ENCODE data around the gene PRRG3.

PRRG3 gene

GRCh38 chrX:151736685-151737084, 41.4 kb downstream of the PRRG3 start:
- Histone ChIP-seq H3K36me3 (no peaks in the 10 kb centered on the region), H3K9me3 (no peaks in the 10 kb centered on the region), H3K4me1 (no peaks in the 10 kb centered on the region), H3K4me3 (no peak overlapping the region), H3K27me3 (no peaks in the 10 kb centered on the region), H3K27ac (no peak overlapping the region)
- no peak for TF ChIP-seq CTCF (IDR thresholded peaks at IDR 0.05)
- no peak for DNase-seq
- intact Hi-C loops (cut with DNase I; ENCODE audit: low total_unique reads): no loop called here

GRCh38 chrX:151737494-151737893, 42.2 kb downstream of the PRRG3 start:
- no peak overlapping the region for H3K4me3 ChIP-seq
- H3K36me3 ChIP-seq: no peaks in the 10 kb centered on the region
- no peak for DNase-seq
- no peaks in the 10 kb centered on the region for H3K27me3 ChIP-seq
- TF ChIP-seq CTCF (IDR thresholded peaks at IDR 0.05): no peak
- H3K4me1 ChIP-seq: no peaks in the 10 kb centered on the region
- intact Hi-C loops (cut with DNase I; ENCODE audit: low total_unique reads): no loop called here
- no peaks in the 10 kb centered on the region for H3K9me3 ChIP-seq
- no peak overlapping the region for H3K27ac ChIP-seq

GRCh38 chrX:151738751-151739150, 43.5 kb downstream of the PRRG3 start:
- Histone ChIP-seq H3K27ac (no peak overlapping the region), H3K4me1 (no peaks in the 10 kb centered on the region), H3K9me3 (no peaks in the 10 kb centered on the region), H3K36me3 (no peaks in the 10 kb centered on the region), H3K27me3 (no peaks in the 10 kb centered on the region), H3K4me3 (no peak overlapping the region)
- intact Hi-C loops (cut with DNase I; ENCODE audit: low total_unique reads): no loop called here
- DNase-seq: no peak
- TF ChIP-seq CTCF (IDR thresholded peaks at IDR 0.05): no peak

- intact Hi-C loops (cut with DNase I; ENCODE audit: low total_unique reads): no loop called here
- DNase-seq: no peak
These were observed 46.3 kb downstream of the PRRG3 start for GRCh38 chrX:151741606-151742005.

GRCh38 chrX:151742311-151742710, 47.1 kb downstream of the PRRG3 start:
- no peak for DNase-seq
- Histone ChIP-seq H3K4me1 (no peaks in the 10 kb centered on the region), H3K27ac (no peak overlapping the region), H3K27me3 (no peaks in the 10 kb centered on the region), H3K9me3 (no peaks in the 10 kb centered on the region), H3K36me3 (no peaks in the 10 kb centered on the region), H3K4me3 (no peak overlapping the region)
- no peak for TF ChIP-seq CTCF (IDR thresholded peaks at IDR 0.05)
- intact Hi-C loops (cut with DNase I; ENCODE audit: low total_unique reads): no loop called here

More at GRCh38 chrX:151741606-151742005, 46.3 kb downstream of the PRRG3 start:
- Histone ChIP-seq H3K36me3 (no peaks in the 10 kb centered on the region), H3K4me3 (no peak overlapping the region), H3K9me3 (no peaks in the 10 kb centered on the region), H3K4me1 (no peaks in the 10 kb centered on the region), H3K27ac (no peak overlapping the region), H3K27me3 (no peaks in the 10 kb centered on the region)
- no peak for TF ChIP-seq CTCF (IDR thresholded peaks at IDR 0.05)
